Retinal pigment epithelial cell (primary cell): ENCODE measurements around the gene DNAJC12.
"Not testable (repeated sequence)": the region's sequence is repeated elsewhere in the genome, so short reads cannot be mapped to it uniquely, and the experiment has no call there.

ENCODE experiments used
- DNase-seq: peaks from one replicate; pipeline ENCODE4 v3.0.0-alpha.2; 2010; ENCODE audit warnings: low read depth
- H3K4me3 ChIP-seq: 2 replicates; pipeline ENCODE4 v1.5.1; 2011; ENCODE audit warnings: mild to moderate bottlenecking, low read length, control low read depth, moderate library complexity
- CTCF ChIP-seq: conservative IDR thresholded peaks from 2 replicates; pipeline ENCODE4 v1.5.1; 2011; ENCODE audit warnings: low read depth, low read length, control low read depth, inconsistent platforms

DNAJC12 gene

GRCh38 chr10:67837541-67838314 is at the start of gene DNAJC12:
TSS of gene DNAJC12 (minus strand) at chr10:67838188. CDS start at chr10:67838011, 177 bp downstream.
- no peak within 1 kb of the TSS for H3K4me3 ChIP-seq
- TF ChIP-seq CTCF, result no peak
- no peak for DNase-seq

GRCh38 chr10:67884842-67885670 is 47.1 kb upstream of the DNAJC12 start:
- DNase-seq, result peak; percentile 23
- TF ChIP-seq CTCF, result no peak
- peak overlapping the region; percentile 69 for H3K4me3 ChIP-seq

DNA sequence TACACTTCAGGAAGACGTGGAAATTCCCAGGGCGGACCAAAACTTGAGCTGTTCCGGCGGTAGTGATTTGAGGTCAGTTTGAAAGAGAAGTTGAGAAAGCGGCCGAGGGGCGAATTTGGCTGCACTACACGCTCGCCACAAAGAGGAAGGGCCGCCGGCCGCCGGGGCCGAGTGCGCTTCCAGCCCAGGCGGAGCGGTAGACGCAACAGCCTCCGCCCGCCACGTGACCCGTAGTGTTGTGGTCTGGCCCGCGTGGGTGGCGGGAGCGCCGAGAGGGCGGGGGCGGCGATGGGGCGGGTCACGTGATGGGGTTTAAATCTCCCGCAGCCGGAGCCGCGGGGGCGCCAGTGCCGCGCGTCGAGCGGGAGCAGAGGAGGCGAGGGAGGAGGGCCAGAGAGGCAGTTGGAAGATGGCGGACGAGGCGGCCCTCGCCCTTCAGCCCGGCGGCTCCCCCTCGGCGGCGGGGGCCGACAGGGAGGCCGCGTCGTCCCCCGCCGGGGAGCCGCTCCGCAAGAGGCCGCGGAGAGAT is 46.4 kb upstream of the DNAJC12 start, which contains the start of gene SIRT1:
TSS of gene SIRT1 (plus strand) at position 344 of the 529 bp plus-strand sequence. CDS start at position 410, 66 bp downstream.
- no peak for TF ChIP-seq CTCF
- DNase-seq, result peak; percentile 79
- peak within 1 kb of the TSS; percentile 69 for H3K4me3 ChIP-seq

DNA sequence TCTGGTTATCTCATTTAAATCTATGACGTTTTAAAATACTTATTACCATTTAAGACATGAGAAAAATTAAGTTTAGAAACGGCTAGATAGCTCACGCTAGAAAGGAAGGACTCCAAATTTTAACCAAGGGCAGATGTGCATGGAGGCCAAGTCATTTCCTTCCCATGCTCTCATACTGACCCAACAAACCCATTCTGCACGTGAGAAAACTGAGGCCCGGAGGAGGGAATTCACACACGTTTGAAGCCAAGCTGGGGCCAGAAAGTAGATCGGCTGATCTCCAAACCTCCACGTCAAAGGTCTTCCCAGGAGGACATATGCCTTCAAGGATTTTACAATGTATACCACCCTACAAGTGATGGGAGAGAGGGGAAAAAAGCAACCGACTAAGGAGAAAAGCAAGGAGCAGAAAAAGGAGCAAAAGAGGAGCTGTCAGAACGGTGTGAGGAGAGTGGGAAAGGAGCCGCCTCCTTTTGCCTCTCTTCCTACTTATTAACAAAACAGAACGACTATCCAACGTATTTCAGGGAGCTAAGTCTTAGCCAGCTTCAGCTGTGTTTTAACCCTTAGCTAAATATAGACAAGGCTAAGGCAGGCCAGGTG is 45.8 kb upstream of the DNAJC12 start:
- no peak for DNase-seq

GRCh38 chr10:67878133-67878532 is 40.1 kb upstream of the DNAJC12 start:
- no peak for TF ChIP-seq CTCF
- no peak for DNase-seq
- H3K4me3 ChIP-seq, result no peak overlapping the region

More for the DNA sequence above, 45.8 kb upstream of the DNAJC12 start:
- H3K4me3 ChIP-seq, result peak overlapping the region; percentile 69
- no peak for TF ChIP-seq CTCF

- H3K4me3 ChIP-seq, DNase-seq: not testable (repeated sequence)
Observed at GRCh38 chr10:67877421-67877820, 39.4 kb upstream of the DNAJC12 start.
